Activated CD4-positive, CD25-positive, alpha-beta regulatory T cell treated with anti-CD3 and anti-CD28 coated beads, Interleukin-2, amount 50 U/mL, for 16 hours (primary cell): ENCODE data around the gene UBLCP1.
A peak's percentile ranks its signal among the peaks of the same experiment; 100 is the strongest.
"Not testable (repeated sequence)": the region's sequence is repeated elsewhere in the genome, so short reads cannot be mapped to it uniquely, and the experiment has no call there.

Experiments used
- DNase-seq: peaks from one replicate; pipeline ENCODE4 v3.0.0-alpha.2; 2020; ENCODE audit warnings: low read depth, low spot score

Gene UBLCP1, protein sequence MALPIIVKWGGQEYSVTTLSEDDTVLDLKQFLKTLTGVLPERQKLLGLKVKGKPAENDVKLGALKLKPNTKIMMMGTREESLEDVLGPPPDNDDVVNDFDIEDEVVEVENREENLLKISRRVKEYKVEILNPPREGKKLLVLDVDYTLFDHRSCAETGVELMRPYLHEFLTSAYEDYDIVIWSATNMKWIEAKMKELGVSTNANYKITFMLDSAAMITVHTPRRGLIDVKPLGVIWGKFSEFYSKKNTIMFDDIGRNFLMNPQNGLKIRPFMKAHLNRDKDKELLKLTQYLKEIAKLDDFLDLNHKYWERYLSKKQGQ

DNA sequence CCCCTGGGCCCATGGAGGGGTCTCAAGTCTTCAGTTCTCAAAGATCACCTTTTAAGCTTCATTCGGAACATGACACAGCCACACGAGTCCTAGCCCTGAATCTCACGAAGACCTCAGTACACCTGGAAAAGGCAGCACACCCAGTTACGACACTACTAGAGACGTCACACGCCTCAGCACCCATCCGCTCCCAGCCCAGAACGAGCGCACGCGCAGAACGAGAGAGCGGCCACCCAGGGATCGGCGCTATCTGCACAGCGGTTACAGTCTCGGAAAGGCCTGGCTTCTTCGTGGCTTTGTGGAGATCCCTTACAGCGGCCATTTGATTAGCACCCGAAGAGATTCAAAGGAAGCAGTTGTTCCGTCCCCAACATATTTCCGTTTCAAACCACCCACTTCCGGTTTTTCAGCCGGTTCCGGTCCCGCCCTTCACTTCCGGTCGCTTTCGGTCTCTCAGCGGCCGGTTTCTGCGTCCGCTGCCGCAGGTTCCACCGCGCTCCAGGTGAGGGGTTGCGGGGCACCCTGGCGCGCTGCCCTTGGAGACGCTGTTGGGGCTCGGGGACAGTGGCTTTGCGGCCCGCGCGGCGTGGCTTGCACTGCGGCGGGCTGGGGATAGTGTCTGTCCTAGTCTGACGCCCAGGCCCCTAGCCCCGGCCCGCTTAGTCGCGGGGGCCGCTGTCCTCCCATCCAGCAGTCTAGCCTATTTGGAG lies at the start of gene UBLCP1:
Gene UBLCP1 (plus strand): TSS at position 432 of the 710 bp plus-strand sequence. CDS start 5,626 bp downstream, outside the sequence.
- peak; percentile 65 for DNase-seq

DNA sequence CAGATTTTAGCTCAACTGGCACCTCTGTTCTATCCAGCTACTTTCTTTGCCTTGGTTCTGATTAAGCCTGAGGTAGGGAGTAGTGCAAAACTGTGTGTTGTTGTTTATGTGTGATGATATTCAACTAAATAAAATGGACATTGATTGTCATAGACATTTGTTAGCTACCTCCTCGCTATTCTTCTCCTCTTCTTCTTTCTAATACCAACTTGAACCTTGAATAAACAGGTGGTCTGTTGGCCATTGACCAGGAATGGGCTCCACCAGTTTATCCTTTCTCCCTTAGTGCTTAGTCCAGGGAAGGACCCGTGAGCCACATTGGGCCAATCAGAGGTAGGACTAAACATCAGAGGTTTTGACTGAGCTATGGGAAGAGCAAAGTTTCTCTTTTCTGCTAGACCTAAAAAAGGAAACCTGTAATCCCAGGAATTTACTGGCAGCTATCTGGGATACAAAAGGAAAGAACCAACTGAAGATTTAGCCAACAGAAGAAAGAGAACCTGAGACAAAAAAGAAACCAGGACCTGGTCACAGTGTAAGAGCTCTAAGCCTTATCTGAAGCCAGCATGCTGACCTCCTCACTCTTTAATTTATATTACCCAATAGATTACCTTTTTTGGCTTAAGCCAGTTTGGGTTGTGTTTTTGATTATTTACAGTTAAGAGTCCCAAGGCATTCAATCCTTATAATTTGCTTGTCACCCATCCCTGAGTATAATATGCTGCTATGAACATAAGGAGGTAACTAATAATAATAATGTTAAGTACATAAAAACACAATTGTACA lies 48.4 kb upstream of the UBLCP1 start:
- DNase-seq, result no peak

DNA sequence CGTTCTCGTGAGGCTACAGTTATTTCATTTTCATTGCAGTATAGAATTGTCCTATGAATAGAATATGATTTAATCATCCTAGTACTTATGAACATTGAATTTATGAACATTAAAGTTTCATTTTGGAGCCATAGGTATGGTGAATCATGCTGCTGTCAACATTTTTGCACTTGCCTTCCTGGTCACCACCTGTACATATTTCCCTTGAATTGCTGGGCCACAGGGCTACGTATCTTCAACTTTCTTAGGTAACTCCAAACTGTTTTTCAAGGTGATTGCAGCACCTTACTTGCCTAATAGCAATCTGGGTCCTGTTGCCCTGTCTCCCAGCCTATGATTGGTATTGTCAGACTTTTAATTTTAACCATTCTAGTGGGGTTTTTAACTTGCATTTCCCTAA lies 47.2 kb upstream of the UBLCP1 start:
- DNase-seq, result no peak

DNA sequence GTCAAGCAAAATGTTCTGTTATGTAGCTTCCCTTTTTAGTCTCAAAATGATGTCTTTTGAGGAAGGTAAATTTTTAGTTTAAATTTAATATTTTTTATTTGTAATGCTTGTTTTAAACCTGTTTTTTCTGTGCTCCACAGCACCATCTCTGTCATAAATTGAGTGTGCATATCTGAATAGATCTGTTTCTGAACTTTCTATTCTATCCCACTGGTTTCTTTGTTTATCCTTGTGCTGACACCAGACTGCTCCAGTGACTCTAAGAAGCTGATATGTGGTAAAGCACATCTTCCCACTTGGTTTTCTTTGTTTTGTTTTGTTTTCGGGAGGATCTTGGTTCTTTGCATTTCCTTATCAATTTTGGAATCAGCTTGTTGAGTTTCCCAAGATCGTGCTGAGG lies 46.6 kb upstream of the UBLCP1 start:
- DNase-seq, result no peak

DNA sequence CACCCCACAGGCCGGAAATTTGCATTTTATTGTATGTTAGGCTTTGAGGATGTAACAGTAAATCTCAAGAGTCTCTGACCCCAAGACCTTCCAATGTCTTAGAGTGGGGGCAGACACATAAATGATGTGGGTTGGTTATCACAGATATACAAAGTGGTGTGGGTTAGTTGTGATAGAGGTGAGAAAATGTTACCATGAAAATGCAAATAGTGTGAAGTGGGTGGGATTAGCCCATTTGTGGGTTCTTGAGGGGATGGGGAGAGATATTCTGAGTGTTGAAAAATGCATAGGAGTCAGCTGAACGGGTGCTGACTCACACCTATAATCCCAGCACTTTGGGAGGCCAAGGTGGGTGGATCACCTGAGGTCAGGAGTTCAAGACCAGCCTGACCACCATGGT lies 45.9 kb upstream of the UBLCP1 start:
- DNase-seq, result no peak

DNA sequence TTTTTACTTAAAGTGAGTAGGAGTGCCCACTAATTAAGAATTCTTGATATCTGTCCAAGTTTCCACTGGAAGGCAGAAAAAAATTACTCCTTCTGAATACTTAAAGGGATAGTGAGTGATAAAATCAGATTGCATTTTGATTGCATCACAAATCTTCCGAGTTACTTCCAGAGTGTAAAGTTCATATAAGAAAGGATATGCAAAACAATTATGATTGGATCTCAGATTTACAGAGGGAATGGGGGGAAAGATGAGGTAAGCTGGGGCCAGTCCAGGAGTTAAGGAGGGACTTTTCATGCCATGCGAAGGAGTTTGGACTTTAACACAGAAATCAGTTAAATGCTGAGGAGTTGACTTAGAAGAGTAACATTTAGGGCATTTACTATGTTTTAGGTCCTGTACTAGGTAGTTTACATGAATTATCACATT lies 44.5 kb upstream of the UBLCP1 start:
- no peak for DNase-seq

DNA sequence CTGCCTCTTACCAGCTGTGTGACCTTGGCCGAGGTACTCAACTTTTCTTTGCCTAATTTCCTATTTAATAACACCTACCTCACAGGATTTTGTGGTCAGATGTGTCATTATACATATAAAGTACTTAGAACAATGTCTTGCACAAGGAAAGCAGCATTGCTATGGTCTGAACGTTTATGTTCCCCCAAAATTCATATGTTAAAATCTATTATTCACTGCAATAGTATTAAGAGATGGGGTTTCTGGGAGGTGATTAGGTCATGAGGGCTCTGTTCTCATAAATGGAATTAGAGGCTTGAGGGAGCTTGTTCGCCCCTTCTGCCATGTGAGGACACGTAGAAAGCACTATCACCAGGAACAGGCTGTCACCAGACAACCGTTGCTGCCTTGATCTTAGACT lies 42.9 kb upstream of the UBLCP1 start:
- DNase-seq, result no peak

DNA sequence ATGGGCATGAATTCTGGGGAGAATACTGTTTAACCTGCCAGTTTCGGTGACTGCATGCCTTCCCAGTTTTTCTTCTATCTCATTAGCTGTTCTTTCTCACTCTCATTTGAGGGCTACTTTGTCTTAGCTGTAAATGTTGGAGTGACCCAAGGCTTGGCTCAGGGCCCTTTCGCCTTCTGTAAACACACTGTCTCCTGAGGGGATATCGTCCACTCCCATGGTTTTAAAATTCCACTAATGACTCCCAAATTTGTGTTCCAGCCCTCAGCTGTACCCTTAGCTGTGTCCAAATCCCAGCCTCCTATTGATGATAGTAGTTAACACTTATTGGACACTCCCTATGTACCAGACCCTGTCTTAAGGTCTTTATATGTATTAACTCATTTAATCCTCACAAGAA lies 39.6 kb upstream of the UBLCP1 start:
- DNase-seq, result no peak

DNA sequence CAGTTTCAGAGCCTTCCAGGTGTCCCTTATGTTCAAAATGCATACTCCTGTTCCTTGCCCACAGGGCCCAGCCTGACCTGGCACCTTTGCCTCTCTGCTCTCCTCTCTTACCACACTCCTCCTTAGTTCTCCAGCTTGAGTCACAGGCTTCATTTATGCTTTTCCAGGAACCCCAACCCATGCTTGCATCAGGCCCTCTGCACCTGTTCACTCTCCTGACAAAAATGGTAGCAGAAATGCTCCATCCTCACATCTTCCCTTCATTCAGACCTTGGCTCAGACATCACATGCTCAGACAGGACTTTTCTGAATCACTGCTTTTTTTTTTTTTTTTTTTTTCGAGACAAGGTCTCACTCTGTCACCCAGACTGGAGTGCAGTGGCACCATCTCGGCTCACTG lies 38.6 kb upstream of the UBLCP1 start:
- no peak for DNase-seq

DNA sequence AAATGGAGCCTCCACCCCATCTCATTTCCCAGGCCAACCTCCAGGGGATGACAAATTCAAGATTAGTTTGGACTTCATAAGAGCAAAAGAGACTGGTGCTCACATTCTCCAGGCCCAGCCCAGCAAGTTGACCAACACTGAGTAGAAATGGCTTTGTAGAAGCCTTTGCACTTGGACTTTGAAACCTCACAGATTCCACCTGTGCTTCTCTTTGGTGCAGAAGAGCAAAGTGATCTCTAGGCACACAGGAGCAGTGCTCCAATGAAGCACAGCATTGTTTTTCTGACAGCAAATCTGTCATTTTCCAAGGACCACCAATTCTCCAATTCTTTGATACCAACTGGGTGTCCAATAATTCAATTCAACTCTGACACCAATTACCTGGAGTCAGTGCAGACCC lies 36.6 kb upstream of the UBLCP1 start:
- no peak for DNase-seq

DNA sequence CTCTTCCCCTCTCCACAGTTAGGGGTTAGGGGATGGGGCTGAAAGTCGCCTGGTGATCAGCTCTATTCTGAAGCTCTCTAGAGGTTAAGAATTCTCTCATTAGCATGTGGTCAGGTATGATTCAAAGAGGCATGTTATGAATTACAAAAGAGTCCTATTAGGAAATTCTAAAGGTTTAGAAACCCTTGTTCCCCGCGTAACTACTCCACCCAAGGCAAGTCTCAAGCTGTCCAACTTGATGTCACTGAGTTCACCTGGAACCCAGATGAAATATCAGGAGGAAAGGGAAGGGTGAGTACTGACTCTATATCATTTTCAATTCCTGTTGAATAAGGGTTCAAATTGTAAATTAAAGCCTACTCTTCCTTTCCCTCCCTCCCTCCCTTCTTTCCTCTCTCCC lies 35.6 kb upstream of the UBLCP1 start:
- DNase-seq, result no peak

DNA sequence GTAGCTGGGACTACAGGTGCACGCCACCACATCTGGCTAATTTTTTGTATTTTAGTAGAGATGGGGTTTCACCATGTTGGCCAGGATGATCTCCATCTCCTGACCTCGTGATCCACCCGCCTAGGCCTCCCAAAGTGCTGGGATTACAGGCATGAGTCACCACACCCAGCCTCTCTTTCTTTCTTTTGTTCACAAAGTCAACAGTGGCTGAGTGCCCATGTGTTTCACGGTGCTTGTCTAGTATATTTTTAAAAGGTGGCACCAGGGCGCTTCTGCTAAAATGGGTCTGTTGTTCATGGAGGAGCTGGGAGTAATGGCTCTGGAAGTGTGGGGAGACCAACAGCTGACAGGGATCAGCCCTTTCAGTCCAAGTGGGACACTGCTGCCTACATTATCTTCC lies 35.0 kb upstream of the UBLCP1 start:
- not testable (repeated sequence) for DNase-seq

DNA sequence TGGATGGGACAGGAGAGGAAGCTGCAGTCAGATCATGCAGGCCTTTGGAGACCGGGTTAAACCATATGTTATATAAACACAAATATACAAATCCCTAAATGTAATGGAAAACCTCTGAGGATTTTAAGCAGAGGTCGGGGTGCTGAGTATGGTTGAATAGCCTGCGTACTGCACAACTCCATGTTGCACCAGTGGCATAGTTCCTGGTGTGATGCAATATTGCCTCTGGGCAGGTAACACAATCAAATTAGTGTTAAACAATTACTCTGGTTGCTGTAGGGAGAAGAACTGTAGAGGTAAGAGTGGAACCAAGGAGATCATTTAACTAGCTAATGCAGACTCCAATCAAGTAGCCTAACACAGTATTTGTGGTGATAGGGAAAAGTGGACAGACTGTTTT lies 32.4 kb upstream of the UBLCP1 start:
- DNase-seq, result no peak

DNA sequence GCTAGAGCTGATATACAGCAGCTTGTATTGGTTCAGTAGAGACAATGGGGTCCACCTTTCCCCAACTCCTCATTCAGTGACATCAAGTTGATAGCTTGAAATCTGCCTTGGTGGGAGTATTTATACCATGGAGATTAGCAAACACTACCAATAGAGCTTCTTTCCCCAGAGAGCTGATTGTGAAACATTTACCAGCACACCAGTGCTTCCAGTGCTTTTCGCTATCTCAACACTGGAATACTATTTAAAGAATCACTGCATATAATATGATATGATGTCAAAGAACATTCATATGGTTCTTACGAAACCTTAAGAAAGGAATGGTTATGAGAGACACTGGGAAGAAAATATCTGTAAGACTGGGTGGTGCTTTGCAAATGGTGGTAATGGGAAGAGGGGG lies 31.9 kb upstream of the UBLCP1 start:
- DNase-seq, result no peak

DNA sequence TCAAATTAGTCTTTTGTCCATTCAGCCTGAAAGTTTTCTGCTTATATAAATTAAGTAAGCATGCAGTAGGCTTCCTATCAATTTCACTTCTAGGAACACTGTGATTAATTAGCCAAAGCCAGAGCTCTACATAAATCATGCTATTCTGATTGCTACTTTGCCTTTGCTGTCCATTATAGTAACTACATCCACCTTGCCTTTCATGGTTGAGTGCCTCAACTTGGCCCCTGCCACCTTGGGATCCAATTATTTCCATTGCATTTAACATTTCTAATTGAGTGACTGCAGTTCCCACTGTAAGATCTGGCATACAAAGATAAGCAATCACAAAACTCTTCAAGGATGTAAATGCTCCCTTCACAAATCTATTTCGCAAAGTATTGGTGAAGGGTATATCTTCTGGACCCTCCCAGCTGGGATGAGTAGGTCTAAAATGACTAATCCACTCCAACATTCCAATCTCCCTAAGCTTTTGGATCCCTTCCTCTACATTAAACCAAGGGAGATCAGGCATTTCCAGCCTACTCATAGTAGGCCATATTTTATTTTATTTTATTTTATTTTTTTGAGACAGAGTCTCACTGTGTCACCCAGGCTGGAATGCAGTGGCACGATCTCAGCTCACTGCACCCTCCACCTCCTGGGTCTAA lies 27.1 kb upstream of the UBLCP1 start:
- not testable (repeated sequence) for DNase-seq

DNA sequence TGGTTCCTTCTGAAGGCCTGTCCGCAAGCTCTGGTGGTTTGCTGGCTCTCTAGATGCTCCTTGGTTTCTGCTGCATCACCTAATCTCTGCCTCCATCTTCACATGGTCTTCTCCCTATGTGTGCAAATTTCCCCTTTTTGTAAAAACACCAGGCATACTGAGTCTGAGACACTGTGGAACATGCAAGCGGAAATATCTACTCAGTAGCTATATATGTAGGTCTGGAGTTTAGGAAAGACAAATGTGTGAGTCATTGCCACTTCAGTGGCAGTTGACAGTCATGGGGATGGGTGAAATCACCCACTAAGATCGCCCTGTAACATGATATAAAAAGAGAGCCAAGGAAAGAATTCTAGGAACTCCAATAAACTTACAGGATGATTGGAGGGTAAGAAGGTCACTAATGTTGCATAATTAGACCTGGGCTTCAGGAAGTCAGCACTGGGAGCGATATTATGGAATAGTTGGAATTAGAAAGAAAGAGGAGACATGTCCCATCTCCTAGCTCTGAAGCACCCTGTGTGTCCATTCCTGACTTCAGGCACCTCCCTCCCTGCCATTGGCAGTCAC lies 22.7 kb upstream of the UBLCP1 start:
- DNase-seq, result no peak

DNA sequence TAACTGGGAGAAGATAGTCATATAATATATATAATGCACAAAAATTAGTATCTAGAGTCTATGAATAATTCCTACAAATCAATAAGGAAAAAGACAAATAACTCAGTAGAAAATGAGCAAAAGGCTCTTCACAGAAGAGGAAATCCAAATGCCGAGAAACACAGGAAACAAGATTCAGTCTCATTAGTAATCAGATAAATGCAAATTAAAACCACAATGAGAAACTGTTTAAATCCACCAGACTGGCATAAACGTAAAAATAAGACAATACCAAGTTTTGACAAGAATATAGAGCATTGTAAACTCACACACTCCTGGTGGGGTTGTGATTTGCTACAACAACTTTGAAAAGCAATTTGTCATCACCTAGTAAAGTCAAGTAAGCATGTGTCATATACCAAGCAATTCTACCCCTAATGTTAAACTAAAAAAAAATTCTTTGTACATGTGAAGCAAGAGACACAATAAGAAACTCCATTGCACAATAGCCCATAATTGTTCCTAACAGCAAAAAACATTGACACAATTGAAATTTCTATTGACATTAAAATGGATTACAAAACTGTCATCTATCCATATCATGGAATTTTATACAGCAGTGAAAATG lies 21.0 kb upstream of the UBLCP1 start:
- DNase-seq, result no peak

DNA sequence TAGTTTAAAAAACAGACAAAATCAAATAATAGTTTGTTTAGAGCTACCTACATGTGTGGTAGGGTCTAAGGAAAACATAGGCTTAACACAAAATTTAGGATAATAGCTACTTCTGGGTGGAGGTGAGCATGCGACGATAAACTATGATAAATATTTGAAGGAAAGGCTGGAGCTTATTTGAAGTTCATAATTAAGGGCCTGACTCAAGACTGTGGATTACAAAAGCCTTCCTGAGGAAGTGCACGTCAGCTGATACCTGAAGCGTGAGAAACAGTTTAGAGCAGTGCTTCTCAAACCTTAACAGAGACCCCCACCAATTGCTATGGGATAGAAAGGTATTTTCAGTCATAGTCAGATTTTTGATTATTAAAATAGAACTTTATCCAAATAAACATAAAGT lies 20.4 kb upstream of the UBLCP1 start:
- no peak for DNase-seq

DNA sequence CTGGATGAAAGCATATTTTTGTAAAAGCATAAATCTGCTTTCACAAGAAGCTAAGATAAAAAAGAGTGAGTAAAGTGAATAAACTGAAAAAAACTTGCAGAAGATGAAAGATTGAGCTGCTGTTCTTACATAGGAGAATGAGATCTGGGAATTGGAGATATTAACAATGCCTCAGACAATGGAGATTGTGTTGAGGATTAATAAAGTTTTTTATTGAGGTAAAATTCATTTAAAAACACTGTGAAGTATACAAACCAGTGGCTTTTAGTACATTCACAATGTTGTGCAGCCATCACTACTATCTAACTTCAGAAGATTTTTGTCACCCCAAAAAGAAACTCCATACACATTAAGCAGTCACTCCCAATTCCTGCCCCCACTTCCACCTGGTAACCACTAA lies 19.7 kb upstream of the UBLCP1 start:
- DNase-seq, result no peak

DNA sequence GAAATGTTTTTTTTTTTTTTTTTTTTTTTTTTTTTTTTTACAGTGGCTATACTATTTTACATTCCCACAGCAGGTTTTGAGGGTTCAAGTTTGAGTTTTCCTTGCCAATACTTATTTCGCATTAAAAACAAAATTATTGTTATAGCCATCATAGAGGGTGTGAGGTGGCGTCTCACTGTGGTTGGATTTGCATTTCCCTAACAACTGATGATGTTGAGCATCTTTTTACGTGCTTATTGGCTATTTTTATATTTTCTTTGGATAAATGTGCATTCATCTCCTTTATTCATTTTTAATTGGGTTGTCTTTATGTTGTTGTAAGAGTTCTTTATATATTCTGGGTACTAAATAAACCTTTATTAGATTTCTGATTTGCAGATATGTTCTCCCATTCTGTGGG lies 18.9 kb upstream of the UBLCP1 start:
- no peak for DNase-seq

DNA sequence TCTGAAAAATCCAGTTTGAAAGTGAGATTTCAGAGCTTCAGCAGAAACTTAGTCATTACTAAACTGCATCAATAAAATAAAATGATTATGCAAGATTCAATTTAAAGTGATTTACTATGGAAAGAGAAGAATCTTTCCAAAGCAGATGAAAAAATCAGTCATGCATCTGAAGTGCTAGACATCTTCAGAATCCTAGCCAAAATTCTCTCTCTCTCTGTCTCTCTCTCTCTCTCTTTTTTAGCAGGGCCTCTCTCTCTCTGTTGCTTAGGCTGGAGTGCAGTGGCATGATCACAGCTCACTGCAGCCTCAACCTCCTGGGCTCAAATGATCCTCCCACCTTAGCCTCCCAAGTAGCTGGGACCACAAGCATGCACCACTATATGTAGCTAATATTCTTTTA lies 18.2 kb upstream of the UBLCP1 start:
- DNase-seq, result no peak
